Naive thymus-derived CD4-positive, alpha-beta T cell (primary cell): ENCODE measurements around the gene MYBPC2. TPM values are rescaled to one million over a fixed set of nuclear protein-coding genes. Genes with fewer than 3 reads are reported as not detected.

Experiments used
- ATAC-seq: fragments of 150-1000 bp; cut with Tn5 transposase; 2 replicates; pipeline ENCODE4 v1.10.0; 2021; ENCODE audit warnings: mild to moderate bottlenecking, moderate library complexity
- CTCF ChIA-PET: fragments of 350-600 bp; sonication (Branson Sonifier 250); formaldehyde crosslinking; loops from one replicate; lab custom pipeline; 2021; ENCODE audit warnings: antibody characterized with exemption; lab: Charles Lee
- POLR2A ChIA-PET: fragments of 350-600 bp; sonication (Branson Sonifier 250); formaldehyde crosslinking; loops from one replicate; lab custom pipeline; 2021; ENCODE audit warnings: antibody characterized with exemption, inconsistent platforms; lab: Charles Lee
- DNase-seq, 9 donors: peaks; one replicate each; pipeline versions ENCODE4 v3.0.0 to v3.0.0-alpha.2; 2020 to 2022; ENCODE audit warnings: mixed read lengths in 1 of 9
- H3K27ac ChIP-seq: one replicate; pipeline ENCODE4 v1.7.0; 2013; ENCODE audit warnings: mild to moderate bottlenecking, low read depth, low read length, moderate library complexity
- H3K27me3 ChIP-seq, 2 donors: one replicate each; pipeline ENCODE4 v1.7.0; 2013; ENCODE audit warnings: low read length in 2 of 2, mild to moderate bottlenecking in 2 of 2, moderate library complexity in 2 of 2; ENCODE audit not compliant: control insufficient read depth in 2 of 2, insufficient read depth in 2 of 2
- H3K36me3 ChIP-seq, 3 experiments: 1 replicate in 2 of 3; 2 replicates in 1 of 3; pipeline ENCODE4 v1.7.0; 2013; ENCODE audit warnings: low read length in 3 of 3, mild to moderate bottlenecking in 3 of 3, moderate library complexity in 1 of 3; ENCODE audit not compliant: insufficient read depth in 3 of 3, control insufficient read depth in 2 of 3
- H3K4me1 ChIP-seq, 2 donors: one replicate each; pipeline ENCODE4 v1.7.0; 2013; ENCODE audit warnings: low read length in 2 of 2, mild to moderate bottlenecking in 2 of 2, moderate library complexity in 1 of 2; ENCODE audit not compliant: control insufficient read depth in 2 of 2, insufficient read depth in 2 of 2
- H3K4me3 ChIP-seq: 2 replicates; pipeline ENCODE4 v1.7.0; 2013; ENCODE audit warnings: mild to moderate bottlenecking, low read length
- H3K9me3 ChIP-seq, 3 experiments: 1 replicate in 2 of 3; 2 replicates in 1 of 3; pipeline ENCODE4 v1.7.0; 2013; ENCODE audit warnings: low read length in 3 of 3; ENCODE audit not compliant: control insufficient read depth in 2 of 3
- H3K27ac Mint-ChIP-seq, 9 donors: one replicate each; pipeline ENCODE4 v1.8.0; 2020 to 2022; ENCODE audit warnings: mixed read lengths in 9 of 9, mild to moderate bottlenecking in 8 of 9, moderate library complexity in 5 of 9, inconsistent platforms in 2 of 9
- H3K27me3 Mint-ChIP-seq, 5 donors: one replicate each; pipeline ENCODE4 v1.8.0; 2021 to 2022; ENCODE audit warnings: mixed read lengths in 5 of 5, mild to moderate bottlenecking in 1 of 5
- H3K36me3 Mint-ChIP-seq, 5 donors: one replicate each; pipeline ENCODE4 v1.8.0; 2020 to 2022; ENCODE audit warnings: mixed read lengths in 5 of 5, mild to moderate bottlenecking in 3 of 5, inconsistent platforms in 1 of 5
- H3K4me1 Mint-ChIP-seq, 7 donors: one replicate each; pipeline ENCODE4 v1.8.0; 2020 to 2022; ENCODE audit warnings: mixed read lengths in 7 of 7, mild to moderate bottlenecking in 3 of 7, inconsistent platforms in 1 of 7
- H3K4me3 Mint-ChIP-seq, 10 donors: one replicate each; pipeline ENCODE4 v1.8.0; 2020 to 2022; ENCODE audit warnings: mild to moderate bottlenecking in 10 of 10, mixed read lengths in 10 of 10, moderate library complexity in 6 of 10, inconsistent platforms in 2 of 10
- H3K9me3 Mint-ChIP-seq, 11 donors: one replicate each; pipeline ENCODE4 v1.8.0; 2020 to 2022; ENCODE audit warnings: mixed read lengths in 11 of 11, mild to moderate bottlenecking in 4 of 11, inconsistent platforms in 1 of 11, moderate library complexity in 1 of 11
- intact Hi-C, 2 donors: fragments of 100-400 bp; cut with micrococcal nuclease; formaldehyde crosslinking; loops; one replicate each; pipeline ENCODE4 v1.15.1; 2023
- polyA plus RNA-seq, 2 donors: library from polyadenylated mRNA; unstranded; fragments of 300-500 nt; fragmentation: Illumina TruSeq; gene quantifications; one replicate each; pipeline ENCODE4 v1.2.3, GENCODE V29; 2021
- total RNA-seq, 6 experiments: library from RNA in 5 of 6; stranded (reverse) in 5 of 6; gene quantifications; 1 replicate in 5 of 6; 2 replicates in 1 of 6; pipeline ENCODE4 v1.2.3 and lab custom pipeline; 2021 to 2026

MYBPC2 gene
- total and polyA plus RNA-seq, 7 experiments from 2014 or later: 0.39 to 0.92 TPM; not detected in 5

GRCh38 chr19:50478901-50479715 is 46.4 kb downstream of the MYBPC2 start:
- H3K36me3 Mint-ChIP-seq: peaks cover 8 to 20% (median 13%) of the 10 kb centered on the region in 5 donors

GRCh38 chr19:50479761-50480251 is 47.1 kb downstream of the MYBPC2 start:
- H3K36me3 ChIP-seq: peaks cover 0 to 69% (median 0%) of the 10 kb centered on the region in 3 experiments
- CTCF ChIA-PET: interaction anchor here (0.9 kb wide), 1 partner anchor 123 kb away, joined by 3 read pairs; no protein-coding TSS in a partner anchor

More at GRCh38 chr19:50478901-50479715, 46.4 kb downstream of the MYBPC2 start:
- H3K4me1 Mint-ChIP-seq: peaks cover 21 to 40% (median 27%) of the 10 kb centered on the region in 7 donors
- H3K4me3 Mint-ChIP-seq: peak overlapping the region in 4 of 10 donors; percentile 25 to 51 (median 46)
- no peak overlapping the region for H3K4me3 ChIP-seq
- no peak overlapping the region for H3K27ac ChIP-seq
- peaks cover 0 to 13% (median 0%) of the 10 kb centered on the region in 11 donors for H3K9me3 Mint-ChIP-seq
- no peaks in the 10 kb centered on the region for H3K27me3 ChIP-seq
- H3K27ac Mint-ChIP-seq: peak overlapping the region in 2 of 9 donors; percentile 39 to 60
- H3K27me3 Mint-ChIP-seq: no peaks in the 10 kb centered on the region
- ATAC-seq: no peak
- no peaks in the 10 kb centered on the region for H3K9me3 ChIP-seq
- ChIA-PET POLR2A (interaction anchor here (0.7 to 1.2 kb wide), 3 partner anchors 13 to 103 kb away, joined by 3 to 7 read pairs (median 6); partner anchors contain the start of genes JOSD2 and NR1H2), CTCF (interaction anchor here (0.9 kb wide), 1 partner anchor 122 kb away, joined by 3 read pairs; no protein-coding TSS in a partner anchor)
- intact Hi-C loops: no loop called here
- H3K4me1 ChIP-seq: peaks cover 14 to 19% of the 10 kb centered on the region in 2 donors
- no peak for DNase-seq
- peaks cover 0 to 62% (median 0%) of the 10 kb centered on the region in 3 experiments for H3K36me3 ChIP-seq

GRCh38 chr19:50480281-50481111 is 47.8 kb downstream of the MYBPC2 start:
- H3K36me3 ChIP-seq: peaks cover 0 to 75% (median 0%) of the 10 kb centered on the region in 3 experiments

More at GRCh38 chr19:50479761-50480251, 47.1 kb downstream of the MYBPC2 start:
- peak overlapping the region in 1 of 9 donors; percentile 72 for H3K27ac Mint-ChIP-seq
- POLR2A ChIA-PET: no interaction called here
- no peak for DNase-seq
- H3K4me3 Mint-ChIP-seq: peak overlapping the region in 1 of 10 donors; percentile 28
- Histone ChIP-seq H3K4me1 (peaks cover 14 to 19% of the 10 kb centered on the region in 2 donors), H3K9me3 (no peaks in the 10 kb centered on the region), H3K27ac (no peak overlapping the region), H3K27me3 (no peaks in the 10 kb centered on the region), H3K4me3 (no peak overlapping the region)
- peaks cover 0 to 13% (median 0%) of the 10 kb centered on the region in 11 donors for H3K9me3 Mint-ChIP-seq
- no peak for ATAC-seq
- H3K36me3 Mint-ChIP-seq: peaks cover 8 to 20% (median 13%) of the 10 kb centered on the region in 5 donors
- H3K4me1 Mint-ChIP-seq: peaks cover 21 to 40% (median 27%) of the 10 kb centered on the region in 7 donors
- no peaks in the 10 kb centered on the region for H3K27me3 Mint-ChIP-seq
- intact Hi-C loops: no loop called here

GRCh38 chr19:50481351-50482149 is 48.9 kb downstream of the MYBPC2 start:
- peak overlapping the region in 2 of 9 donors; percentile 42 to 48 for H3K27ac Mint-ChIP-seq
- H3K27me3 ChIP-seq: no peaks in the 10 kb centered on the region
- H3K4me3 Mint-ChIP-seq: no peak overlapping the region
- peaks cover 0 to 7% (median 0%) of the 10 kb centered on the region in 11 donors for H3K9me3 Mint-ChIP-seq
- peaks cover 8 to 32% (median 13%) of the 10 kb centered on the region in 5 donors for H3K36me3 Mint-ChIP-seq
- intact Hi-C loops: no loop called here
- POLR2A ChIA-PET: no interaction called here
- H3K27me3 Mint-ChIP-seq: no peaks in the 10 kb centered on the region
- ATAC-seq: no peak
- CTCF ChIA-PET: no interaction called here
- no peaks in the 10 kb centered on the region for H3K9me3 ChIP-seq
- H3K36me3 ChIP-seq: peaks cover 0 to 73% (median 0%) of the 10 kb centered on the region in 3 experiments
- H3K27ac ChIP-seq: peak overlapping the region; percentile 15
- H3K4me3 ChIP-seq: no peak overlapping the region
- H3K4me1 ChIP-seq: peaks cover 14 to 19% of the 10 kb centered on the region in 2 donors
- DNase-seq: no peak
- H3K4me1 Mint-ChIP-seq: peaks cover 16 to 34% (median 23%) of the 10 kb centered on the region in 7 donors

More at GRCh38 chr19:50480281-50481111, 47.8 kb downstream of the MYBPC2 start:
- peak overlapping the region in 3 of 9 donors; percentile 42 to 80 (median 72) for H3K27ac Mint-ChIP-seq
- no peak for ATAC-seq
- intact Hi-C loops: no loop called here
- peak overlapping the region; percentile 15 for H3K27ac ChIP-seq
- H3K4me1 ChIP-seq: peaks cover 14 to 19% of the 10 kb centered on the region in 2 donors
- POLR2A ChIA-PET: no interaction called here
- H3K4me3 Mint-ChIP-seq: peak overlapping the region in 1 of 10 donors; percentile 28
- peaks cover 8 to 26% (median 13%) of the 10 kb centered on the region in 5 donors for H3K36me3 Mint-ChIP-seq
- CTCF ChIA-PET: no interaction called here
- H3K9me3 ChIP-seq: no peaks in the 10 kb centered on the region
- H3K27me3 Mint-ChIP-seq: no peaks in the 10 kb centered on the region
- no peak for DNase-seq
- H3K4me1 Mint-ChIP-seq: peaks cover 18 to 37% (median 26%) of the 10 kb centered on the region in 7 donors
- H3K4me3 ChIP-seq: no peak overlapping the region
- peaks cover 0 to 13% (median 0%) of the 10 kb centered on the region in 11 donors for H3K9me3 Mint-ChIP-seq
- no peaks in the 10 kb centered on the region for H3K27me3 ChIP-seq

- ChIA-PET POLR2A (no interaction called here), CTCF (no interaction called here)
- no peak for DNase-seq
- no peak for ATAC-seq
- intact Hi-C loops: no loop called here
- Histone ChIP-seq H3K27me3 (no peaks in the 10 kb centered on the region), H3K4me3 (no peak overlapping the region), H3K9me3 (no peaks in the 10 kb centered on the region), H3K4me1 (peaks cover 8 to 16% of the 10 kb centered on the region in 2 donors), H3K36me3 (peaks cover 0 to 70% (median 0%) of the 10 kb centered on the region in 3 experiments), H3K27ac (no peak overlapping the region)
- peaks cover 0 to 6% (median 0%) of the 10 kb centered on the region in 11 donors for H3K9me3 Mint-ChIP-seq
- no peak overlapping the region for H3K4me3 Mint-ChIP-seq
- H3K27me3 Mint-ChIP-seq: no peaks in the 10 kb centered on the region
- H3K27ac Mint-ChIP-seq: no peak overlapping the region
- peaks cover 10 to 27% (median 18%) of the 10 kb centered on the region in 7 donors for H3K4me1 Mint-ChIP-seq
- peaks cover 8 to 33% (median 11%) of the 10 kb centered on the region in 5 donors for H3K36me3 Mint-ChIP-seq
Observed at GRCh38 chr19:50482271-50482855, 49.7 kb downstream of the MYBPC2 start.
